B cell (primary cell): ENCODE data around the gene XPNPEP3.

Source experiments
- CTCF ChIP-seq: fragments of 200-600 bp; IDR thresholded peaks from one replicate; pipeline ENCODE4 v1.8.0; 2022; ENCODE audit warnings: antibody characterized with exemption, mild to moderate bottlenecking
- EZH2 ChIP-seq: IDR thresholded peaks from 2 replicates; pipeline ENCODE4 v1.6.1; 2012; ENCODE audit warnings: borderline replicate concordance, low read depth, mild to moderate bottlenecking, moderate library complexity, low read length; ENCODE audit not compliant: insufficient read depth, poor library complexity, severe bottlenecking

GRCh38 chr22:40862013-40862412 lies 5.1 kb downstream of the XPNPEP3 start, which contains the start of gene DNAJB7:
- TF ChIP-seq CTCF = no peak
- TF ChIP-seq EZH2 = no peak
